ENCODE results near the gene INPP5K.
"Not testable (repeated sequence)": the region's sequence is repeated elsewhere in the genome, so short reads cannot be mapped to it uniquely, and the experiment has no call there.

INPP5K gene

GRCh38 chr17:1546292-1546922 is 30.0 kb upstream of the INPP5K start:
- DNase-seq, result no peak

GRCh38 chr17:1545618-1546017 is 29.2 kb upstream of the INPP5K start:
- no peak for DNase-seq

- DNase-seq, result no peak
Measured at GRCh38 chr17:1542316-1542715, 25.9 kb upstream of the INPP5K start.

GRCh38 chr17:1541367-1541904 is 25.0 kb upstream of the INPP5K start:
- DNase-seq, result no peak

- DNase-seq, result no peak
Measured at GRCh38 chr17:1539811-1540210, 23.4 kb upstream of the INPP5K start.

- DNase-seq, result no peak
Measured at GRCh38 chr17:1535737-1536136, 19.3 kb upstream of the INPP5K start.

- DNase-seq, result no peak
Measured at GRCh38 chr17:1533661-1534325, 17.4 kb upstream of the INPP5K start.

- DNase-seq, result no peak
Measured at GRCh38 chr17:1532836-1533602, 16.6 kb upstream of the INPP5K start.

GRCh38 chr17:1529863-1530262 is 13.5 kb upstream of the INPP5K start:
- no peak for DNase-seq

- not testable (repeated sequence) for DNase-seq
Measured at GRCh38 chr17:1526876-1527275, 10.5 kb upstream of the INPP5K start.

- no peak for DNase-seq
Measured at GRCh38 chr17:1522626-1523025, 6.2 kb upstream of the INPP5K start.

- no peak for DNase-seq
Measured at GRCh38 chr17:1521086-1521640, 4.8 kb upstream of the INPP5K start.

GRCh38 chr17:1519678-1520077 is 3.3 kb upstream of the INPP5K start:
- DNase-seq, result no peak

GRCh38 chr17:1518410-1518809 is 2.0 kb upstream of the INPP5K start:
- no peak for DNase-seq

GRCh38 chr17:1515640-1516387 is 598 bp downstream of the INPP5K start:
- DNase-seq, result peak; percentile 27

GRCh38 chr17:1512351-1512750 is 4.1 kb downstream of the INPP5K start:
- no peak for DNase-seq

GRCh38 chr17:1511756-1512321 is 4.6 kb downstream of the INPP5K start:
- DNase-seq, result peak; percentile 9

GRCh38 chr17:1511290-1511689 is 5.1 kb downstream of the INPP5K start:
- no peak for DNase-seq

- no peak for DNase-seq
Measured at GRCh38 chr17:1509290-1509881, 7.0 kb downstream of the INPP5K start.

- not testable (repeated sequence) for DNase-seq
Measured at GRCh38 chr17:1508709-1509108, 7.7 kb downstream of the INPP5K start.

- DNase-seq, result no peak
Measured at GRCh38 chr17:1506649-1507267, 9.7 kb downstream of the INPP5K start.
